LNCaP clone FGC (cell line): Measurements from ENCODE around the gene SESN1.
A peak's percentile ranks its signal among the peaks of the same experiment; 100 is the strongest.

ENCODE experiments used
- DNase-seq: peaks from one replicate; pipeline ENCODE4 v3.0.0-alpha.2; 2011; ENCODE audit warnings: low read depth
- H3K4me3 ChIP-seq: 2 replicates; pipeline ENCODE4 v1.5.1; 2011; ENCODE audit warnings: mild to moderate bottlenecking, low read depth, low read length, control low read depth
- CTCF ChIP-seq: IDR thresholded peaks from 2 replicates; pipeline ENCODE4 v1.5.1; 2012; ENCODE audit warnings: mild to moderate bottlenecking; ENCODE audit not compliant: control insufficient read depth, insufficient read depth; ENCODE audit errors: extremely low read depth

SESN1 gene

GRCh38 chr6:109082188-109082577, 12.5 kb downstream of the SESN1 start:
- DNase-seq = no peak
- H3K4me3 ChIP-seq = no peak overlapping the region
- no peak for TF ChIP-seq CTCF

GRCh38 chr6:109081516-109082187, 13.0 kb downstream of the SESN1 start:
- no peak for DNase-seq
- no peak for TF ChIP-seq CTCF
- no peak overlapping the region for H3K4me3 ChIP-seq

GRCh38 chr6:109081026-109081425, 13.6 kb downstream of the SESN1 start:
- no peak for TF ChIP-seq CTCF
- H3K4me3 ChIP-seq = no peak overlapping the region
- no peak for DNase-seq

GRCh38 chr6:109079981-109080380, 14.7 kb downstream of the SESN1 start:
- H3K4me3 ChIP-seq = no peak overlapping the region
- TF ChIP-seq CTCF = no peak
- DNase-seq = no peak

GRCh38 chr6:109076377-109076776, 18.3 kb downstream of the SESN1 start:
- TF ChIP-seq CTCF = no peak
- no peak overlapping the region for H3K4me3 ChIP-seq
- no peak for DNase-seq

- no peak overlapping the region for H3K4me3 ChIP-seq
- no peak for TF ChIP-seq CTCF
- peak; percentile 59 for DNase-seq
Measured at GRCh38 chr6:109075934-109076333, 18.7 kb downstream of the SESN1 start.

- DNase-seq = no peak
- H3K4me3 ChIP-seq = no peak overlapping the region
- no peak for TF ChIP-seq CTCF
Measured at GRCh38 chr6:109074133-109074415, 20.6 kb downstream of the SESN1 start.
